SK-N-SH (cell line): Measurements from ENCODE around the gene TULP4. TPM values are rescaled to one million over a fixed set of nuclear protein-coding genes. Genes with fewer than 3 reads are reported as not detected.

ENCODE experiments used
- CTCF ChIA-PET: fragments of 300-600, 350-600 bp; formaldehyde crosslinking; extraction: SDS; loops from one replicate; lab custom pipeline; 2021; lab: Yijun Ruan, JAX
- POLR2A ChIA-PET: fragments of 350-600 bp; sonication (Branson Sonifier 250); formaldehyde crosslinking; extraction: SDS; loops from one replicate; lab custom pipeline; 2020; ENCODE audit warnings: antibody characterized with exemption, inconsistent platforms; lab: Yijun Ruan, JAX
- DNase-seq: peaks from one replicate; pipeline ENCODE4 v3.0.0; 2012
- H2AFZ ChIP-seq: fragments of 200-600 bp; sonication (generic); 2 replicates; pipeline ENCODE4 v1.8.1; 2016; ENCODE audit warnings: antibody characterized with exemption, mild to moderate bottlenecking, low read depth
- H3F3A ChIP-seq: fragments of 200-600 bp; sonication (generic); replicated peaks from 2 replicates; pipeline ENCODE3; 2016; ENCODE audit warnings: antibody characterized with exemption, mild to moderate bottlenecking; ENCODE audit not compliant: insufficient read depth
- H3K27ac ChIP-seq, 2 experiments: fragments of 200-500 bp in 1 of 2; fragments of 200-600 bp in 1 of 2; sonication (Bioruptor generic) in 1 of 2; sonication (generic), shearing (Covaris generic) in 1 of 2; 2 replicates each; pipeline versions ENCODE4 v1.5.1 to v1.6.1; 2014 to 2016; ENCODE audit warnings: low read depth in 2 of 2, inconsistent platforms in 1 of 2, low read length in 1 of 2, mild to moderate bottlenecking in 1 of 2, mixed read lengths in 1 of 2
- H3K27me3 ChIP-seq: fragments of 200-600 bp; sonication (generic), shearing (Covaris generic); 2 replicates; pipeline ENCODE4 v1.6.1; 2016; ENCODE audit warnings: mixed run types; ENCODE audit not compliant: insufficient read depth
- H3K36me3 ChIP-seq, 2 experiments: fragments of 200-500 bp in 1 of 2; fragments of 200-600 bp in 1 of 2; sonication (Bioruptor generic) in 1 of 2; sonication (generic) in 1 of 2; replicated peaks in 1 of 2; 2 replicates each; pipeline versions ENCODE3 to v1.5.1; 2014 to 2016; ENCODE audit warnings: low read length in 1 of 2, mild to moderate bottlenecking in 1 of 2; ENCODE audit not compliant: insufficient read depth in 2 of 2, control insufficient read depth in 1 of 2
- H3K4me1 ChIP-seq, 2 experiments: fragments of 200-500 bp in 1 of 2; fragments of 200-600 bp in 1 of 2; sonication (Bioruptor generic) in 1 of 2; sonication (generic), shearing (Covaris generic) in 1 of 2; 2 replicates each; pipeline versions ENCODE4 v1.5.1 to v1.6.1; 2014 to 2016; ENCODE audit warnings: low read depth in 1 of 2, low read length in 1 of 2, mixed run types in 1 of 2; ENCODE audit not compliant: insufficient read depth in 2 of 2, control insufficient read depth in 1 of 2
- H3K4me2 ChIP-seq: fragments of 200-600 bp; sonication (generic), shearing (Covaris generic); 2 replicates; pipeline ENCODE4 v1.6.1; 2017; ENCODE audit warnings: mixed run types
- H3K4me3 ChIP-seq, 2 experiments: fragments of 200-500 bp in 1 of 2; fragments of 200-600 bp in 1 of 2; sonication (Bioruptor generic) in 1 of 2; sonication (generic), shearing (Covaris generic) in 1 of 2; 2 replicates each; pipeline versions ENCODE4 v1.5.1 to v1.8.1; 2014 to 2016; ENCODE audit warnings: low read depth in 2 of 2, inconsistent platforms in 1 of 2, low read length in 1 of 2, mild to moderate bottlenecking in 1 of 2, mixed read lengths in 1 of 2, moderate library complexity in 1 of 2
- H3K79me2 ChIP-seq: fragments of 200-600 bp; sonication (generic); 2 replicates; pipeline ENCODE4 v1.8.1; 2017; ENCODE audit warnings: mild to moderate bottlenecking; ENCODE audit not compliant: insufficient read depth
- H3K9ac ChIP-seq: fragments of 200-600 bp; sonication (generic); 2 replicates; pipeline ENCODE4 v1.6.1; 2017; ENCODE audit warnings: mixed run types
- H3K9me2 ChIP-seq: fragments of 200-600 bp; sonication (generic); 2 replicates; pipeline ENCODE4 v1.6.1; 2017; ENCODE audit warnings: mixed run types
- H3K9me3 ChIP-seq: fragments of 200-600 bp; sonication (generic); 2 replicates; pipeline ENCODE4 v1.6.1; 2017; ENCODE audit warnings: mixed run types, mild to moderate bottlenecking, moderate library complexity
- H4K20me1 ChIP-seq: fragments of 200-600 bp; sonication (generic); 2 replicates; pipeline ENCODE4 v1.6.1; 2017; ENCODE audit warnings: mild to moderate bottlenecking, mixed run types; ENCODE audit not compliant: insufficient read depth
- EP300 ChIP-seq, 2 experiments: IDR thresholded peaks; 2 replicates each; pipeline versions ENCODE4 v1.4.0 to v1.6.1; 2012; ENCODE audit warnings: borderline replicate concordance in 1 of 2, low read depth in 1 of 2, low read length in 1 of 2
- FOSL2 ChIP-seq: IDR thresholded peaks from 2 replicates; pipeline ENCODE4 v1.4.0; 2012; ENCODE audit warnings: low read depth, mild to moderate bottlenecking, moderate library complexity, borderline replicate concordance
- GATA2 ChIP-seq: sonication (generic); formaldehyde crosslinking; IDR thresholded peaks from 2 replicates; pipeline ENCODE4 v1.5.0; 2020; ENCODE audit warnings: mild to moderate bottlenecking, missing genetic modification reagents
- JUND ChIP-seq: IDR thresholded peaks from 2 replicates; pipeline ENCODE4 v1.4.0; 2012
- MXI1 ChIP-seq: IDR thresholded peaks from 2 replicates; pipeline ENCODE4 v1.6.1; 2012; ENCODE audit warnings: mild to moderate bottlenecking, low read depth, low read length, improper control_type of control experiment
- NFIC ChIP-seq: IDR thresholded peaks from 2 replicates; pipeline ENCODE4 v1.4.0; 2012; ENCODE audit warnings: borderline replicate concordance
- RCOR1 ChIP-seq: fragments of 150-350 bp; IDR thresholded peaks from 2 replicates; pipeline ENCODE4 v1.6.1; 2017; ENCODE audit warnings: antibody characterized with exemption, low read length
- RFX5 ChIP-seq: IDR thresholded peaks from 2 replicates; pipeline ENCODE4 v1.6.1; 2012; ENCODE audit warnings: mild to moderate bottlenecking, improper control_type of control experiment, low read length
- TEAD4 ChIP-seq: IDR thresholded peaks from 2 replicates; pipeline ENCODE4 v1.4.0; 2012; ENCODE audit warnings: mild to moderate bottlenecking, borderline replicate concordance; ENCODE audit not compliant: insufficient read depth
- USF1 ChIP-seq: IDR thresholded peaks from 2 replicates; pipeline ENCODE4 v1.4.0; 2012; ENCODE audit warnings: low read depth, borderline replicate concordance
- YY1 ChIP-seq: IDR thresholded peaks from 2 replicates; pipeline ENCODE4 v1.4.0; 2012; ENCODE audit warnings: low read depth, mild to moderate bottlenecking
- whole genome bisulfite sequencing: methylation state at CpG from one replicate; pipeline ENCODE4 v1.1.6; 2017; ENCODE audit warnings: low lambda C conversion rate; 5-methylcytosine and 5-hydroxymethylcytosine counted together
- polyA plus RNA-seq, 3 experiments: library from polyadenylated mRNA; depleted of rRNA; stranded (reverse); fragments of >200 nt; gene quantifications; 2 replicates each; pipeline ENCODE4 v1.2.3, GENCODE V29; 2012
- TF ChIP-seq, protein P1 (sequence below): fragments of 150-350 bp; IDR thresholded peaks from 2 replicates; pipeline ENCODE4 v1.6.1; 2016; ENCODE audit warnings: mild to moderate bottlenecking, low read depth, low read length
- TF ChIP-seq, protein P2 (sequence below): fragments of 200-600 bp; sonication (generic); IDR thresholded peaks from 2 replicates; pipeline ENCODE4 v1.6.1; 2017; ENCODE audit warnings: antibody characterized with exemption, mild to moderate bottlenecking, moderate library complexity
- TF ChIP-seq, protein P3 (sequence below): fragments of 150-350 bp; IDR thresholded peaks from 2 replicates; pipeline ENCODE4 v1.6.1; 2017; ENCODE audit warnings: antibody characterized with exemption, low read length, low read depth, borderline replicate concordance

Gene TULP4
- polyA plus RNA-seq, 1 of the 3 experiments (the other 2 are of a cell fraction), result 5.9 TPM

DNA sequence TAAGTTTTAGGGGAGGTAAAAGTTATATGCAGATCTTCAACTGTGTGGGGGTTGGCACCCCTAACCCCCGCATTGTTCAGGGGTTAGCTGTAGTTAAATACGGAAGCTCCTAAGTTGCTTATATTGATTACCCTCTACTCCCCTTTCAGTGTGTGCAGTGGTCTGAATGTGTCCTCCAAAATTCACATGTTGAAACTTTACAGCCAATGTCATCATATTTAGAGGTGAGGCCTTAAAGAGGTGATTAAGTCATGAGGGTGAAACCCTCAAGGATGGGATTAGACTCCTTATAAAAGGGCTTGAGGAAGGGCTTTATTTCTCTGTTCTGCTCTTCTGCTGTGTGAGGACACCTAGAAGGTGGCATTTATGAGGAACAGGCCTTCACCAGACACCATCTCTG is 22.3 kb downstream of the TULP4 start:
- no peaks in the 10 kb centered on the region for H3K27me3 ChIP-seq
- TF ChIP-seq TEAD4, result no peak
- DNase-seq, result no peak
- H4K20me1 ChIP-seq, result no peaks in the 10 kb centered on the region
- no peaks in the 10 kb centered on the region for H3K4me1 ChIP-seq
- peaks cover 0 to 32% of the 10 kb centered on the region in 2 experiments for H3K36me3 ChIP-seq
- H3F3A ChIP-seq, result no peaks in the 10 kb centered on the region
- no peaks in the 10 kb centered on the region for H3K9me2 ChIP-seq
- ChIA-PET CTCF (no interaction called here), POLR2A (no interaction called here)
- H3K4me3 ChIP-seq, result no peak overlapping the region
- 96% methylated on average over 2 of the region's 2 CpGs for WGBS
- 0 out of 2 replicates have a peak, but pooled peaks cover 4% of the 10 kb centered on the region for H3K9me3 ChIP-seq
- no peak overlapping the region for H3K27ac ChIP-seq
- no peak overlapping the region for H2AFZ ChIP-seq
- no peak overlapping the region for H3K4me2 ChIP-seq
- peaks cover 46% of the 10 kb centered on the region for H3K79me2 ChIP-seq
- no peak overlapping the region for H3K9ac ChIP-seq

GRCh38 chr6:158337332-158337731 is 25.1 kb downstream of the TULP4 start:
- TF ChIP-seq NFIC, result no peak
- TF ChIP-seq FOSL2, result no peak
- TF ChIP-seq MXI1, result no peak
- TF ChIP-seq, protein P1, sequence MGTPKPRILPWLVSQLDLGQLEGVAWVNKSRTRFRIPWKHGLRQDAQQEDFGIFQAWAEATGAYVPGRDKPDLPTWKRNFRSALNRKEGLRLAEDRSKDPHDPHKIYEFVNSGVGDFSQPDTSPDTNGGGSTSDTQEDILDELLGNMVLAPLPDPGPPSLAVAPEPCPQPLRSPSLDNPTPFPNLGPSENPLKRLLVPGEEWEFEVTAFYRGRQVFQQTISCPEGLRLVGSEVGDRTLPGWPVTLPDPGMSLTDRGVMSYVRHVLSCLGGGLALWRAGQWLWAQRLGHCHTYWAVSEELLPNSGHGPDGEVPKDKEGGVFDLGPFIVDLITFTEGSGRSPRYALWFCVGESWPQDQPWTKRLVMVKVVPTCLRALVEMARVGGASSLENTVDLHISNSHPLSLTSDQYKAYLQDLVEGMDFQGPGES, result no peak
- TF ChIP-seq GATA2, result no peak
- no peak for TF ChIP-seq USF1
- peaks cover 0 to 24% of the 10 kb centered on the region in 2 experiments for H3K36me3 ChIP-seq
- CTCF ChIA-PET, result interaction anchor here (0.7 kb wide), 1 partner anchor 15 kb away, joined by 3 read pairs; no protein-coding TSS in a partner anchor
- H3K4me1 ChIP-seq, result no peaks in the 10 kb centered on the region
- H3F3A ChIP-seq, result no peaks in the 10 kb centered on the region
- H3K79me2 ChIP-seq, result peaks cover 57% of the 10 kb centered on the region
- H3K4me3 ChIP-seq, result no peak overlapping the region
- DNase-seq, result no peak
- no peaks in the 10 kb centered on the region for H4K20me1 ChIP-seq
- 76% methylated on average over 2 of the region's 2 CpGs for WGBS
- H3K4me2 ChIP-seq, result no peak overlapping the region
- no peak overlapping the region for H3K9ac ChIP-seq
- no peaks in the 10 kb centered on the region for H3K27me3 ChIP-seq
- no peak overlapping the region for H3K27ac ChIP-seq
- H3K9me3 ChIP-seq, result 0 out of 2 replicates have a peak, but pooled peaks cover 4% of the 10 kb centered on the region
- POLR2A ChIA-PET, result no interaction called here
- H3K9me2 ChIP-seq, result no peaks in the 10 kb centered on the region
- H2AFZ ChIP-seq, result no peak overlapping the region

DNA sequence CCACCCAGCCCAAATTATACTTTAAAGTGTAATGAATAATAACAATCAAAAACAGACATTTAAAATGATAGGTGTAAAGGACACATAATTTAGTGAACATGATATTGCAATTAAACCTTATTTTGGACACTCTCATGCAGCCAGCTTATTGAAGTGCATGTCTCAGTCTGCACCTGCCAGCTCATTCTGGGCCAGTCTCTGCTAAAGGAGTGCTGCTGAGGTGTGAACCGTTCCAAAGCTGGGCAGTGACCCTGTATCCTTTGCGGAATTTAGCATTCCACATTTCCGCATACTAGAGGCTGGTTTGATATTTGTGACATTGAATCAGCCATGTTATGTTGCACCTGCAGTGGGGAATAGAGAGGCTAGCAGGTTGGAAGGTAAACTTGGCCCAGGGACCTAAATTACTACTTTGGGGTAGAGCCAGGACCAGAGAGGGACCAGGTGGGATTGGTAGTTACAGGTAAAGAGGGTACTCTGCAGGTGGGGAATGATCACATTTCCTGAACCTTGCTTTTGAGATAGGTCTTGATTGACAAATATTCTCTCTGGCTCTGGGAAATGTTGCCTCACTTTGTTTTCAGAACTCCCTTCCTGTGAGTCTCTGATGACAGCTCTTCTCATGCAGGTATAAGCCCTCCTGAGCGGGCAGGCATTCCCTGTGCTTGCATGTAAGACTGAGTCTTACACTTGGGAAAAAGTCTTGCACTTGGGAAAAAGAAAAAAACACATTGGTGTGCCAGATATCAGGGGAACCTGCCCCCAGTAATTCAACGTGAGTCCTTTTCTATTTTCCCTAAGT is 26.2 kb downstream of the TULP4 start:
- H3K79me2 ChIP-seq, result peaks cover 69% of the 10 kb centered on the region
- no peak overlapping the region for H2AFZ ChIP-seq
- H3K9me2 ChIP-seq, result no peaks in the 10 kb centered on the region
- H4K20me1 ChIP-seq, result no peaks in the 10 kb centered on the region
- no peak overlapping the region for H3K4me3 ChIP-seq
- no peak overlapping the region for H3K9ac ChIP-seq
- H3K36me3 ChIP-seq, result peaks cover 0 to 19% of the 10 kb centered on the region in 2 experiments
- no peak overlapping the region for H3K27ac ChIP-seq
- WGBS, result 96% methylated on average over 5 of the region's 5 CpGs
- H3F3A ChIP-seq, result no peaks in the 10 kb centered on the region
- no peaks in the 10 kb centered on the region for H3K4me1 ChIP-seq
- H3K9me3 ChIP-seq, result no peaks in the 10 kb centered on the region
- H3K4me2 ChIP-seq, result no peak overlapping the region
- CTCF ChIA-PET, result no interaction called here
- no peaks in the 10 kb centered on the region for H3K27me3 ChIP-seq
- POLR2A ChIA-PET, result no interaction called here
- no peak for DNase-seq
- TF ChIP-seq RCOR1, result no peak
- TF ChIP-seq JUND, result no peak
- no peak for TF ChIP-seq YY1
- TF ChIP-seq, protein P1, result no peak
- TF ChIP-seq, protein P2, sequence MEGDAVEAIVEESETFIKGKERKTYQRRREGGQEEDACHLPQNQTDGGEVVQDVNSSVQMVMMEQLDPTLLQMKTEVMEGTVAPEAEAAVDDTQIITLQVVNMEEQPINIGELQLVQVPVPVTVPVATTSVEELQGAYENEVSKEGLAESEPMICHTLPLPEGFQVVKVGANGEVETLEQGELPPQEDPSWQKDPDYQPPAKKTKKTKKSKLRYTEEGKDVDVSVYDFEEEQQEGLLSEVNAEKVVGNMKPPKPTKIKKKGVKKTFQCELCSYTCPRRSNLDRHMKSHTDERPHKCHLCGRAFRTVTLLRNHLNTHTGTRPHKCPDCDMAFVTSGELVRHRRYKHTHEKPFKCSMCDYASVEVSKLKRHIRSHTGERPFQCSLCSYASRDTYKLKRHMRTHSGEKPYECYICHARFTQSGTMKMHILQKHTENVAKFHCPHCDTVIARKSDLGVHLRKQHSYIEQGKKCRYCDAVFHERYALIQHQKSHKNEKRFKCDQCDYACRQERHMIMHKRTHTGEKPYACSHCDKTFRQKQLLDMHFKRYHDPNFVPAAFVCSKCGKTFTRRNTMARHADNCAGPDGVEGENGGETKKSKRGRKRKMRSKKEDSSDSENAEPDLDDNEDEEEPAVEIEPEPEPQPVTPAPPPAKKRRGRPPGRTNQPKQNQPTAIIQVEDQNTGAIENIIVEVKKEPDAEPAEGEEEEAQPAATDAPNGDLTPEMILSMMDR, result no peak
- TF ChIP-seq EP300 (IDR thresholded peaks at IDR 0.05; ENCODE audit: borderline replicate concordance in 1 of 2, low read depth in 1 of 2, low read length in 1 of 2), result no peak
- TF ChIP-seq TEAD4, result no peak
- TF ChIP-seq NFIC, result no peak
- no peak for TF ChIP-seq RFX5
- TF ChIP-seq, protein P3, sequence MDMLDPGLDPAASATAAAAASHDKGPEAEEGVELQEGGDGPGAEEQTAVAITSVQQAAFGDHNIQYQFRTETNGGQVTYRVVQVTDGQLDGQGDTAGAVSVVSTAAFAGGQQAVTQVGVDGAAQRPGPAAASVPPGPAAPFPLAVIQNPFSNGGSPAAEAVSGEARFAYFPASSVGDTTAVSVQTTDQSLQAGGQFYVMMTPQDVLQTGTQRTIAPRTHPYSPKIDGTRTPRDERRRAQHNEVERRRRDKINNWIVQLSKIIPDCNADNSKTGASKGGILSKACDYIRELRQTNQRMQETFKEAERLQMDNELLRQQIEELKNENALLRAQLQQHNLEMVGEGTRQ, result no peak
